GM19099 (cell line): ENCODE measurements around the gene NAALADL2.

ENCODE experiments used
- POLR2A ChIP-seq: IDR thresholded peaks from 3 replicates; pipeline ENCODE4 v1.6.1; 2011; ENCODE audit warnings: low read depth; ENCODE audit not compliant: insufficient read length; ENCODE audit errors: extremely low read depth

Gene NAALADL2

GRCh38 chr3:175807175-175807574 lies 948.0 kb downstream of the NAALADL2 start:
- TF ChIP-seq POLR2A, result no peak

- TF ChIP-seq POLR2A, result no peak
Observed at GRCh38 chr3:175818811-175819464, 959.8 kb downstream of the NAALADL2 start.

GRCh38 chr3:175826759-175827158 lies 967.6 kb downstream of the NAALADL2 start:
- TF ChIP-seq POLR2A, result no peak

- no peak for TF ChIP-seq POLR2A
Observed at GRCh38 chr3:175836617-175837016, 977.5 kb downstream of the NAALADL2 start.

GRCh38 chr3:175837962-175838361 lies 978.8 kb downstream of the NAALADL2 start:
- TF ChIP-seq POLR2A, result no peak

- TF ChIP-seq POLR2A, result no peak
Observed at GRCh38 chr3:175839366-175840005, 980.4 kb downstream of the NAALADL2 start.

- TF ChIP-seq POLR2A, result no peak
Observed at GRCh38 chr3:175851541-175851940, 992.4 kb downstream of the NAALADL2 start.

GRCh38 chr3:175852560-175852959 lies 993.4 kb downstream of the NAALADL2 start:
- no peak for TF ChIP-seq POLR2A

- TF ChIP-seq POLR2A, result no peak
Observed at GRCh38 chr3:175857666-175858270, 998.6 kb downstream of the NAALADL2 start.
